ENCODE measurements around the gene SLC44A1. TPM values are rescaled to one million over a fixed set of nuclear protein-coding genes. Genes with fewer than 3 reads are reported as not detected.

The SLC44A1 gene
- total and polyA plus RNA-seq, 2 donors from 2014 or later, result 17.4 to 42.3 TPM

GRCh38 chr9:105362470-105362869 lies 118.0 kb downstream of the SLC44A1 start:
- Histone ChIP-seq H3K9ac (ENCODE audit: low read length in 3 of 3) (no peak overlapping the region), H3K27me3 (ENCODE audit: control insufficient read depth, insufficient read depth, low read length) (no peaks in the 10 kb centered on the region), H3K4me3 (ENCODE audit: low read length in 3 of 3) (no peak overlapping the region), H3K4me1 (ENCODE audit: control insufficient read depth in 2 of 3, insufficient read depth in 2 of 3, low read depth in 1 of 3, low read length in 3 of 3) (no peaks in the 10 kb centered on the region), H3K9me3 (ENCODE audit: control insufficient read depth in 2 of 3, insufficient read depth in 1 of 3, low read length in 3 of 3) (no peaks in the 10 kb centered on the region), H3K36me3 (ENCODE audit: control insufficient read depth in 2 of 3, insufficient read depth in 3 of 3, low read length in 3 of 3) (peaks cover 0 to 11% (median 5%) of the 10 kb centered on the region in 3 donors), H3K27ac (ENCODE audit: low read depth in 2 of 2, low read length in 2 of 2) (no peak overlapping the region)
- TF ChIP-seq CTCF (IDR thresholded peaks at IDR 0.05; ENCODE audit: borderline replicate concordance, extremely low read depth, insufficient read depth), result no peak
- DNase-seq, result no peak
- no peak for FAIRE-seq
- intact Hi-C loops (cut with DNase I), result no loop called here

GRCh38 chr9:105363837-105364236 lies 119.4 kb downstream of the SLC44A1 start:
- no peak for TF ChIP-seq CTCF (IDR thresholded peaks at IDR 0.05; ENCODE audit: borderline replicate concordance, extremely low read depth, insufficient read depth)
- Histone ChIP-seq H3K27ac (ENCODE audit: low read depth in 2 of 2, low read length in 2 of 2) (no peak overlapping the region), H3K9ac (ENCODE audit: low read length in 3 of 3) (no peak overlapping the region), H3K27me3 (ENCODE audit: control insufficient read depth, insufficient read depth, low read length) (no peaks in the 10 kb centered on the region), H3K4me3 (ENCODE audit: low read length in 3 of 3) (no peak overlapping the region), H3K9me3 (ENCODE audit: control insufficient read depth in 2 of 3, insufficient read depth in 1 of 3, low read length in 3 of 3) (no peaks in the 10 kb centered on the region), H3K36me3 (ENCODE audit: control insufficient read depth in 2 of 3, insufficient read depth in 3 of 3, low read length in 3 of 3) (peaks cover 0 to 11% (median 5%) of the 10 kb centered on the region in 3 donors), H3K4me1 (ENCODE audit: control insufficient read depth in 2 of 3, insufficient read depth in 2 of 3, low read depth in 1 of 3, low read length in 3 of 3) (no peaks in the 10 kb centered on the region)
- FAIRE-seq, result no peak
- no peak for DNase-seq
- intact Hi-C loops (cut with DNase I), result no loop called here

- DNase-seq (no peak), FAIRE-seq (no peak)
- H3K27ac ChIP-seq (ENCODE audit: low read depth in 2 of 2, low read length in 2 of 2), result no peak overlapping the region
- no peaks in the 10 kb centered on the region for H3K4me1 ChIP-seq (ENCODE audit: control insufficient read depth in 2 of 3, insufficient read depth in 2 of 3, low read depth in 1 of 3, low read length in 3 of 3)
- no peak overlapping the region for H3K9ac ChIP-seq (ENCODE audit: low read length in 3 of 3)
- peaks cover 0 to 2% (median 2%) of the 10 kb centered on the region in 3 donors for H3K36me3 ChIP-seq (ENCODE audit: control insufficient read depth in 2 of 3, insufficient read depth in 3 of 3, low read length in 3 of 3)
- H3K4me3 ChIP-seq (ENCODE audit: low read length in 3 of 3), result no peak overlapping the region
- H3K27me3 ChIP-seq (ENCODE audit: control insufficient read depth, insufficient read depth, low read length), result no peaks in the 10 kb centered on the region
- intact Hi-C loops (cut with DNase I), result no loop called here
- TF ChIP-seq CTCF (IDR thresholded peaks at IDR 0.05; ENCODE audit: borderline replicate concordance, extremely low read depth, insufficient read depth), result peak; percentile 5
- H3K9me3 ChIP-seq (ENCODE audit: control insufficient read depth in 2 of 3, insufficient read depth in 1 of 3, low read length in 3 of 3), result no peaks in the 10 kb centered on the region
Observed at GRCh38 chr9:105369911-105370310, 125.5 kb downstream of the SLC44A1 start.

GRCh38 chr9:105373723-105374122 lies 129.3 kb downstream of the SLC44A1 start:
- DNase-seq, result no peak
- intact Hi-C loops (cut with DNase I), result no loop called here
- H3K27ac ChIP-seq (ENCODE audit: low read depth in 2 of 2, low read length in 2 of 2), result no peak overlapping the region
- H3K36me3 ChIP-seq (ENCODE audit: control insufficient read depth in 2 of 3, insufficient read depth in 3 of 3, low read length in 3 of 3), result peaks cover 0 to 2% (median 0%) of the 10 kb centered on the region in 3 donors
- H3K4me1 ChIP-seq (ENCODE audit: control insufficient read depth in 2 of 3, insufficient read depth in 2 of 3, low read depth in 1 of 3, low read length in 3 of 3), result no peaks in the 10 kb centered on the region
- no peaks in the 10 kb centered on the region for H3K27me3 ChIP-seq (ENCODE audit: control insufficient read depth, insufficient read depth, low read length)
- TF ChIP-seq CTCF (IDR thresholded peaks at IDR 0.05; ENCODE audit: borderline replicate concordance, extremely low read depth, insufficient read depth), result no peak
- no peak overlapping the region for H3K4me3 ChIP-seq (ENCODE audit: low read length in 3 of 3)
- no peaks in the 10 kb centered on the region for H3K9me3 ChIP-seq (ENCODE audit: control insufficient read depth in 2 of 3, insufficient read depth in 1 of 3, low read length in 3 of 3)
- H3K9ac ChIP-seq (ENCODE audit: low read length in 3 of 3), result no peak overlapping the region
- FAIRE-seq, result no peak
